Activated B cell treated with CpG ODN at 0.5 μM for 24 hours (primary cell): Measurements from ENCODE around the gene RAD23B. TPM values are rescaled to one million over a fixed set of nuclear protein-coding genes. Genes with fewer than 3 reads are reported as not detected.

Source experiments
- ATAC-seq: fragments of 200-7000 bp; cut with Tn5 transposase; one replicate; pipeline ENCODE4 v1.10.0; 2021; ENCODE audit warnings: low read depth, mild to moderate bottlenecking, moderate library complexity
- CTCF ChIA-PET: fragments of 350-600 bp; sonication (Branson Sonifier 250); formaldehyde crosslinking; loops from one replicate; lab custom pipeline; 2021; ENCODE audit warnings: antibody characterized with exemption; lab: Charles Lee
- POLR2A ChIA-PET: fragments of 350-600 bp; sonication (Branson Sonifier 250); formaldehyde crosslinking; loops from one replicate; lab custom pipeline; 2021; ENCODE audit warnings: antibody characterized with exemption; lab: Charles Lee
- DNase-seq: peaks from one replicate; pipeline ENCODE4 v3.0.0; 2022
- H3K27ac Mint-ChIP-seq: one replicate; pipeline ENCODE4 v1.8.0; 2020; ENCODE audit warnings: mixed read lengths
- H3K27me3 Mint-ChIP-seq: one replicate; pipeline ENCODE4 v1.8.0; 2021; ENCODE audit warnings: mixed read lengths
- H3K36me3 Mint-ChIP-seq: one replicate; pipeline ENCODE4 v1.8.0; 2021; ENCODE audit warnings: low read depth, mixed read lengths
- H3K4me1 Mint-ChIP-seq: one replicate; pipeline ENCODE4 v1.8.0; 2021; ENCODE audit warnings: mixed read lengths
- H3K4me3 Mint-ChIP-seq: one replicate; pipeline ENCODE4 v1.8.0; 2020; ENCODE audit warnings: mild to moderate bottlenecking, mixed read lengths
- H3K9me3 Mint-ChIP-seq: one replicate; pipeline ENCODE4 v1.8.0; 2020; ENCODE audit warnings: mixed read lengths
- intact Hi-C: fragments of 100-400 bp; cut with micrococcal nuclease; formaldehyde crosslinking; loops from one replicate; pipeline ENCODE4 v1.15.1; 2024
- total RNA-seq: library from RNA; stranded (reverse); gene quantifications from 2 replicates; pipeline ENCODE4 v1.2.3, GENCODE V29; 2022
- TF ChIP-seq, protein P1 (sequence below): fragments of 200-600 bp; IDR thresholded peaks from one replicate; pipeline ENCODE4 v1.8.0; 2022; ENCODE audit warnings: antibody characterized with exemption, mild to moderate bottlenecking

RAD23B gene
- total RNA-seq, 1 donor from 2014 or later, result 75.3 TPM

DNA sequence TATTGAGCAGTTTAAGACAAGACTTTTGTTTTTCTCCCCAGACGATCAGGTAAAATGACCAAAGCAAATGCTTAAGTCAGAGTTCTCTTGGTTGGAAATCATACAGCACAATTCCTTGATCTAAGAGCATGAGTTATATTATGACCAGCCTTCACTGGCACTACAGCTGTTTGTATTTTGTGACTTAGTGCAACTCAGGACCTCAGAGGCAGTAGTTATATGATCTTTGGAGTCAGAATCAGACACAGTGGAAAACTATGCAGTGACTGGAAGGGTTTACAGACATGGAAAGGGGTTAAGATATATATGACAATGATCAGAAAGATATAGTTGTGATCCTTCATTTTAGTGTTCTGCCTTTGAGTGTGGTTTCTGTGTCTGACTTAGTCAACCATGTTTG is 24.3 kb downstream of the RAD23B start:
- CTCF ChIA-PET, result interaction anchor here (1.1 to 1.2 kb wide), 2 partner anchors 34 kb away, joined by 3 to 4 read pairs; no protein-coding TSS in a partner anchor

DNA sequence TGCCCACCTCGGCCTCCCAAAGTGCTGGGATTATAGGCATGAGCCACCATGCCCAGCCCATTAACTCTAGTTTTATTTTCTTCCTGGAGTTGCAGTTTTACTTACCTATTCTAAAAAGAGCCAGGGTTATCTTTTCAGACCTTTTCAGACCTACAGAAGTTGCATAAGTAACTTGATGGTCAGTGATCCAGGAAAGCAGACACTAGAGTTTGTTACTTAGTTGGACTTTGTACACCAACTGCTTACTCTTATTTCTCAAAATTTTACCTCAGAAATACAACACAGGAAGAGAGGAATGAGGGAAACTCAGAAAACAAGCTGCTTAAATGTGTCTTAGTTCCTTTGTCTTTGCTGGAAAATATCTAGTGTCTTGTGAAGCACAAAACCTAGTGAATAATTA is 25.4 kb downstream of the RAD23B start:
- TF ChIP-seq, protein P1, sequence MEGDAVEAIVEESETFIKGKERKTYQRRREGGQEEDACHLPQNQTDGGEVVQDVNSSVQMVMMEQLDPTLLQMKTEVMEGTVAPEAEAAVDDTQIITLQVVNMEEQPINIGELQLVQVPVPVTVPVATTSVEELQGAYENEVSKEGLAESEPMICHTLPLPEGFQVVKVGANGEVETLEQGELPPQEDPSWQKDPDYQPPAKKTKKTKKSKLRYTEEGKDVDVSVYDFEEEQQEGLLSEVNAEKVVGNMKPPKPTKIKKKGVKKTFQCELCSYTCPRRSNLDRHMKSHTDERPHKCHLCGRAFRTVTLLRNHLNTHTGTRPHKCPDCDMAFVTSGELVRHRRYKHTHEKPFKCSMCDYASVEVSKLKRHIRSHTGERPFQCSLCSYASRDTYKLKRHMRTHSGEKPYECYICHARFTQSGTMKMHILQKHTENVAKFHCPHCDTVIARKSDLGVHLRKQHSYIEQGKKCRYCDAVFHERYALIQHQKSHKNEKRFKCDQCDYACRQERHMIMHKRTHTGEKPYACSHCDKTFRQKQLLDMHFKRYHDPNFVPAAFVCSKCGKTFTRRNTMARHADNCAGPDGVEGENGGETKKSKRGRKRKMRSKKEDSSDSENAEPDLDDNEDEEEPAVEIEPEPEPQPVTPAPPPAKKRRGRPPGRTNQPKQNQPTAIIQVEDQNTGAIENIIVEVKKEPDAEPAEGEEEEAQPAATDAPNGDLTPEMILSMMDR, result no peak
- peaks cover 77% of the 10 kb centered on the region for H3K36me3 Mint-ChIP-seq

More for the DNA sequence above, 24.3 kb downstream of the RAD23B start:
- H3K4me1 Mint-ChIP-seq, result peaks cover 11% of the 10 kb centered on the region
- H3K27me3 Mint-ChIP-seq, result no peaks in the 10 kb centered on the region
- intact Hi-C loops, result no loop called here
- ATAC-seq (no peak), DNase-seq (no peak)
- no peak overlapping the region for H3K27ac Mint-ChIP-seq
- TF ChIP-seq, protein P1, result no peak
- H3K9me3 Mint-ChIP-seq, result no peaks in the 10 kb centered on the region
- H3K36me3 Mint-ChIP-seq, result peaks cover 70% of the 10 kb centered on the region
- POLR2A ChIA-PET, result no interaction called here
- H3K4me3 Mint-ChIP-seq, result no peak overlapping the region

DNA sequence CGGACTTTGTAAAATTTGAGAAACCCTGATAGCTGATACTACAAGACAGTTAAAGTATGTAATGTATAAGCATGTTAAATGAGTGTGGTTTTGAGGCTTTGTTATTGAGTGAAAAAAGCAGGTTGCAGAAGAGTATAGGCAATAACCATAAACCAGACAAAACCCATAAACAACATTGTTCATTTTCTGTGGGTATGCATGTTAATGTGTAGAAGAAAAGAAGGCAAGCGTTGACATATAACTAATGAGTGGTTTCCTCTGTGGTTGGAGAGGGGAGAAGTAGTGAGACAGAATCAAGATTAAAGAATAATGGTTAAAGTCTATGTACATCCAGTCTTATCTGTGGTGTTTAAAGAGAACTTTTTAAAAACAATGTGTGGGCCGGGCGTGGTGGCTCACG is 26.2 kb downstream of the RAD23B start:
- peaks cover 78% of the 10 kb centered on the region for H3K36me3 Mint-ChIP-seq
- TF ChIP-seq, protein P1, result no peak
- H3K27ac Mint-ChIP-seq, result no peak overlapping the region
- intact Hi-C loops, result no loop called here
- CTCF ChIA-PET, result no interaction called here
- no peaks in the 10 kb centered on the region for H3K9me3 Mint-ChIP-seq
- H3K27me3 Mint-ChIP-seq, result no peaks in the 10 kb centered on the region
- peaks cover 24% of the 10 kb centered on the region for H3K4me1 Mint-ChIP-seq
- DNase-seq, result no peak
- no peak for ATAC-seq
- POLR2A ChIA-PET, result no interaction called here
- no peak overlapping the region for H3K4me3 Mint-ChIP-seq

More for the DNA sequence above, 25.4 kb downstream of the RAD23B start:
- no peak for ATAC-seq
- Mint-ChIP-seq H3K27me3 (no peaks in the 10 kb centered on the region), H3K9me3 (no peaks in the 10 kb centered on the region), H3K4me3 (no peak overlapping the region), H3K27ac (no peak overlapping the region), H3K4me1 (peaks cover 17% of the 10 kb centered on the region)
- ChIA-PET POLR2A (no interaction called here), CTCF (interaction anchor here (1.1 kb wide), 1 partner anchor 33 kb away, joined by 4 read pairs; no protein-coding TSS in a partner anchor)
- no peak for DNase-seq
- intact Hi-C loops, result no loop called here

DNA sequence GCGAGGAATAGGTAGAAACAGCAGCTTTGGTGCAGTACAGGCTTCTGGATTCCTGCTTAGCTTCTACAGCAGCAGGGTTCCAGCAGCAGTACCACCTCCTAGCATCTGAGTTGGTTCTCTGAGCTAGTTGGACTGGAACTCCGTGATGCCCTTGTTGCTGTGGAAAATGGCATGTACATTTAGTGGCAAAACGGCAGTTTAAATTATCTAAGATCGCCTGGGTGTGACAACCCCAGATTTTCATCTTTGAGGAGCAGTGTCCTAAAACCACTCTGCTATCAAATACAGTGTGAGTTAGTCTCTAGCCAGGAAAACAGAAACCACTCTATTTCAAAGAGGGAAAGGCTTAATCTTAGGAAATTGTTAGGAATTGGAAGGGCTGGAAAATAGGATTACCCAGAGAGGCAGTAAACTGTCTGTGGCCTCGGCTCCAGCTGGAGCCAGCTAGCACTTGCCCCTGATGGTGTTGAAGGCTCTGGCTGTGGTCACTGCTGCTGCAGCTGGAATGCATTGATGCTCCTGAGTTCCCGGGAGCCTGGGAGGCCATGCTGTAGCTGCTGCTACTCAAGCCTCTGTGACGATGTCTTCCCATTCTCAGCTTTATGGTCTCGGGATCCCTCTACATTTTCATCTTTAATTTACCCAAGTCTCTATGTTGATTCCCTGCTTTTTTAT is 29.4 kb downstream of the RAD23B start:
- DNase-seq (no peak), ATAC-seq (no peak)
- Mint-ChIP-seq H3K27ac (no peak overlapping the region), H3K27me3 (no peaks in the 10 kb centered on the region), H3K4me1 (peaks cover 48% of the 10 kb centered on the region), H3K4me3 (no peak overlapping the region), H3K36me3 (peaks cover 78% of the 10 kb centered on the region), H3K9me3 (no peaks in the 10 kb centered on the region)
- TF ChIP-seq, protein P1, result no peak
- intact Hi-C loops, result loop anchor here (5.0 kb wide), 1 partner anchor 50 kb away; no protein-coding TSS in a partner anchor
- ChIA-PET POLR2A (no interaction called here), CTCF (interaction anchor here (0.6 kb wide), 1 partner anchor 73 kb away, joined by 3 read pairs; no protein-coding TSS in a partner anchor)

DNA sequence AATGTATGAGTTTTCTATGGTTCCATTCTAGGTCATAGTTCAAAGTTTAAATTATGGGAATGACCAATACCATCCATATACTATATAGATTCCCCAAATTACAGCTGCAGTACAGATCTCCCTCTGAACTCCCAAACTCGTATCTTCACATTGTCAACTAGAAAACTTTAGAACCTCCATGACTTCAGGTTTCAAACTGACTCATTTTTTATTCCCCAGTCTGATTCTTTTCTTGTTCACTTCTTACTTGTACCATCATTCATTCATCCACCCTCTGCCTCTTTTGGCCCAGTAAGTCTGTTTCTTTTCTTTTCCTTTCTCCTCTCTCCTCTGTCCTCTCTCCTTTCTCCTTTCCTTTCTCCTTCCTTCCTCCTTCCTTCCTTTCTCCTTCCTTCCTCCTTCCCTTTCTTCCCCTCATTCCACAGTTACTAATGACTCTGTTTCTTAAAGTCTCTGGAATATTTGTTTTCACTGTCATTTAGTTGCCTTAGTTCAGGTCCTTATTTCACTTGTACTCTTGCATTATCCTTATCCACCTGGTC is 30.5 kb downstream of the RAD23B start:
- no peaks in the 10 kb centered on the region for H3K9me3 Mint-ChIP-seq
- DNase-seq (no peak), ATAC-seq (no peak)
- ChIA-PET POLR2A (no interaction called here), CTCF (interaction anchor here (1.0 kb wide), 1 partner anchor 74 kb away, joined by 5 read pairs; no protein-coding TSS in a partner anchor)
- intact Hi-C loops, result loop anchor here (5.0 kb wide), 1 partner anchor 51 kb away; no protein-coding TSS in a partner anchor
- TF ChIP-seq, protein P1, result no peak
- peaks cover 59% of the 10 kb centered on the region for H3K4me1 Mint-ChIP-seq
- no peak overlapping the region for H3K4me3 Mint-ChIP-seq
- no peaks in the 10 kb centered on the region for H3K27me3 Mint-ChIP-seq
- peaks cover 82% of the 10 kb centered on the region for H3K36me3 Mint-ChIP-seq
- peak overlapping the region; percentile 20 for H3K27ac Mint-ChIP-seq
